ENCODE results near the gene PTPRN2. TPM values are rescaled to one million over a fixed set of nuclear protein-coding genes. Genes with fewer than 3 reads are reported as not detected.

Gene PTPRN2
- total and polyA plus RNA-seq, 4 donors = 18.1 to 69.9 (median 50.4) TPM

GRCh38 chr7:157620616-157621015 lies 967.0 kb downstream of the PTPRN2 start:
- H3K4me3 ChIP-seq (ENCODE audit: low read depth, low read length) = no peak overlapping the region

GRCh38 chr7:157619753-157620525 lies 967.7 kb downstream of the PTPRN2 start:
- no peak overlapping the region for H3K4me3 ChIP-seq (ENCODE audit: low read depth, low read length)
- 81% methylated on average over 20 of the region's 26 CpGs for WGBS (ENCODE audit: insufficient coverage)
- peaks cover 58% of the 10 kb centered on the region for H3K36me3 ChIP-seq (ENCODE audit: control insufficient read depth, insufficient read depth, low read length)
- H3K27me3 ChIP-seq (ENCODE audit: control insufficient read depth, insufficient read depth, low read length) = no peaks in the 10 kb centered on the region
- H3K9me3 ChIP-seq (ENCODE audit: control insufficient read depth, insufficient read depth, low read length) = no peaks in the 10 kb centered on the region
- H3K27ac ChIP-seq (ENCODE audit: low read depth, low read length) = no peak overlapping the region
- peaks cover 16% of the 10 kb centered on the region for H3K4me1 ChIP-seq (ENCODE audit: control insufficient read depth, insufficient read depth, low read length)
- DNase-seq (ENCODE audit: low read depth in 4 of 6, low spot score in 6 of 6) = no peak

More at GRCh38 chr7:157620616-157621015, 967.0 kb downstream of the PTPRN2 start:
- whole genome bisulfite sequencing (ENCODE audit: insufficient coverage) = 71% methylated on average over 11 of the region's 11 CpGs
- peaks cover 51% of the 10 kb centered on the region for H3K36me3 ChIP-seq (ENCODE audit: control insufficient read depth, insufficient read depth, low read length)
- peaks cover 9% of the 10 kb centered on the region for H3K4me1 ChIP-seq (ENCODE audit: control insufficient read depth, insufficient read depth, low read length)
- H3K9me3 ChIP-seq (ENCODE audit: control insufficient read depth, insufficient read depth, low read length) = no peaks in the 10 kb centered on the region
- no peak overlapping the region for H3K27ac ChIP-seq (ENCODE audit: low read depth, low read length)
- no peaks in the 10 kb centered on the region for H3K27me3 ChIP-seq (ENCODE audit: control insufficient read depth, insufficient read depth, low read length)
- DNase-seq (ENCODE audit: low read depth in 4 of 6, low spot score in 6 of 6) = no peak

GRCh38 chr7:157618823-157619606 lies 968.6 kb downstream of the PTPRN2 start:
- no peak overlapping the region for H3K27ac ChIP-seq (ENCODE audit: low read depth, low read length)
- H3K27me3 ChIP-seq (ENCODE audit: control insufficient read depth, insufficient read depth, low read length) = peaks cover under 1% of the 10 kb centered on the region
- 92% methylated on average over 18 of the region's 21 CpGs for WGBS (ENCODE audit: insufficient coverage)
- H3K36me3 ChIP-seq (ENCODE audit: control insufficient read depth, insufficient read depth, low read length) = peaks cover 66% of the 10 kb centered on the region
- H3K4me3 ChIP-seq (ENCODE audit: low read depth, low read length) = no peak overlapping the region
- no peak for DNase-seq (ENCODE audit: low read depth in 4 of 6, low spot score in 6 of 6)
- peaks cover 23% of the 10 kb centered on the region for H3K4me1 ChIP-seq (ENCODE audit: control insufficient read depth, insufficient read depth, low read length)
- H3K9me3 ChIP-seq (ENCODE audit: control insufficient read depth, insufficient read depth, low read length) = no peaks in the 10 kb centered on the region

GRCh38 chr7:157618091-157618726 lies 969.4 kb downstream of the PTPRN2 start:
- 89% methylated on average over 20 of the region's 26 CpGs for WGBS (ENCODE audit: insufficient coverage)
- no peak for DNase-seq (ENCODE audit: low read depth in 4 of 6, low spot score in 6 of 6)
- Histone ChIP-seq H3K36me3 (ENCODE audit: control insufficient read depth, insufficient read depth, low read length) (peaks cover 73% of the 10 kb centered on the region), H3K4me1 (ENCODE audit: control insufficient read depth, insufficient read depth, low read length) (peaks cover 30% of the 10 kb centered on the region), H3K27me3 (ENCODE audit: control insufficient read depth, insufficient read depth, low read length) (peaks cover 3% of the 10 kb centered on the region), H3K4me3 (ENCODE audit: low read depth, low read length) (no peak overlapping the region), H3K27ac (ENCODE audit: low read depth, low read length) (no peak overlapping the region), H3K9me3 (ENCODE audit: control insufficient read depth, insufficient read depth, low read length) (no peaks in the 10 kb centered on the region)

- Histone ChIP-seq H3K4me3 (ENCODE audit: low read depth, low read length) (no peak overlapping the region), H3K27ac (ENCODE audit: low read depth, low read length) (no peak overlapping the region), H3K27me3 (ENCODE audit: control insufficient read depth, insufficient read depth, low read length) (peaks cover 3% of the 10 kb centered on the region), H3K4me1 (ENCODE audit: control insufficient read depth, insufficient read depth, low read length) (peaks cover 35% of the 10 kb centered on the region), H3K9me3 (ENCODE audit: control insufficient read depth, insufficient read depth, low read length) (no peaks in the 10 kb centered on the region), H3K36me3 (ENCODE audit: control insufficient read depth, insufficient read depth, low read length) (peaks cover 76% of the 10 kb centered on the region)
- WGBS (ENCODE audit: insufficient coverage) = 92% methylated on average over 19 of the region's 19 CpGs
- DNase-seq (ENCODE audit: low read depth in 4 of 6, low spot score in 6 of 6) = no peak
Measured at GRCh38 chr7:157617401-157617800, 970.2 kb downstream of the PTPRN2 start.

- Histone ChIP-seq H3K9me3 (ENCODE audit: control insufficient read depth, insufficient read depth, low read length) (no peaks in the 10 kb centered on the region), H3K27me3 (ENCODE audit: control insufficient read depth, insufficient read depth, low read length) (peaks cover 3% of the 10 kb centered on the region), H3K27ac (ENCODE audit: low read depth, low read length) (no peak overlapping the region), H3K36me3 (ENCODE audit: control insufficient read depth, insufficient read depth, low read length) (peaks cover 78% of the 10 kb centered on the region), H3K4me1 (ENCODE audit: control insufficient read depth, insufficient read depth, low read length) (peaks cover 37% of the 10 kb centered on the region), H3K4me3 (ENCODE audit: low read depth, low read length) (no peak overlapping the region)
- WGBS (ENCODE audit: insufficient coverage) = 94% methylated on average over 18 of the region's 21 CpGs
- DNase-seq (ENCODE audit: low read depth in 4 of 6, low spot score in 6 of 6) = no peak
Measured at GRCh38 chr7:157616931-157617330, 970.7 kb downstream of the PTPRN2 start.

- DNase-seq (ENCODE audit: low read depth in 4 of 6, low spot score in 6 of 6) = peak in 2 of 6 donors; percentile 30 to 77
- peaks cover 3% of the 10 kb centered on the region for H3K27me3 ChIP-seq (ENCODE audit: control insufficient read depth, insufficient read depth, low read length)
- 40% methylated on average over 1 of the region's 4 CpGs for WGBS (ENCODE audit: insufficient coverage)
- H3K36me3 ChIP-seq (ENCODE audit: control insufficient read depth, insufficient read depth, low read length) = peaks cover 81% of the 10 kb centered on the region
- H3K4me1 ChIP-seq (ENCODE audit: control insufficient read depth, insufficient read depth, low read length) = peaks cover 37% of the 10 kb centered on the region
- H3K9me3 ChIP-seq (ENCODE audit: control insufficient read depth, insufficient read depth, low read length) = no peaks in the 10 kb centered on the region
- H3K27ac ChIP-seq (ENCODE audit: low read depth, low read length) = no peak overlapping the region
- no peak overlapping the region for H3K4me3 ChIP-seq (ENCODE audit: low read depth, low read length)
Measured at GRCh38 chr7:157616426-157616825, 971.2 kb downstream of the PTPRN2 start.

GRCh38 chr7:157615852-157616251 lies 971.8 kb downstream of the PTPRN2 start:
- no peak overlapping the region for H3K27ac ChIP-seq (ENCODE audit: low read depth, low read length)
- 93% methylated on average over 12 of the region's 17 CpGs for WGBS (ENCODE audit: insufficient coverage)
- no peak for DNase-seq (ENCODE audit: low read depth in 4 of 6, low spot score in 6 of 6)

GRCh38 chr7:157615101-157615817 lies 972.4 kb downstream of the PTPRN2 start:
- no peaks in the 10 kb centered on the region for H3K9me3 ChIP-seq (ENCODE audit: control insufficient read depth, insufficient read depth, low read length)

More at GRCh38 chr7:157615852-157616251, 971.8 kb downstream of the PTPRN2 start:
- peaks cover 78% of the 10 kb centered on the region for H3K36me3 ChIP-seq (ENCODE audit: control insufficient read depth, insufficient read depth, low read length)
- no peak overlapping the region for H3K4me3 ChIP-seq (ENCODE audit: low read depth, low read length)
- H3K4me1 ChIP-seq (ENCODE audit: control insufficient read depth, insufficient read depth, low read length) = peaks cover 43% of the 10 kb centered on the region
- H3K9me3 ChIP-seq (ENCODE audit: control insufficient read depth, insufficient read depth, low read length) = no peaks in the 10 kb centered on the region
- H3K27me3 ChIP-seq (ENCODE audit: control insufficient read depth, insufficient read depth, low read length) = peaks cover 3% of the 10 kb centered on the region

More at GRCh38 chr7:157615101-157615817, 972.4 kb downstream of the PTPRN2 start:
- Histone ChIP-seq H3K4me3 (ENCODE audit: low read depth, low read length) (no peak overlapping the region), H3K27me3 (ENCODE audit: control insufficient read depth, insufficient read depth, low read length) (peaks cover 3% of the 10 kb centered on the region), H3K36me3 (ENCODE audit: control insufficient read depth, insufficient read depth, low read length) (peaks cover 76% of the 10 kb centered on the region), H3K27ac (ENCODE audit: low read depth, low read length) (no peak overlapping the region), H3K4me1 (ENCODE audit: control insufficient read depth, insufficient read depth, low read length) (peaks cover 47% of the 10 kb centered on the region)
- 76% methylated on average over 35 of the region's 36 CpGs for WGBS (ENCODE audit: insufficient coverage)
- peak in 2 of 6 donors; percentile 54 to 74 for DNase-seq (ENCODE audit: low read depth in 4 of 6, low spot score in 6 of 6)
